ENCODE data around the gene SMAD6. TPM values are rescaled to one million over a fixed set of nuclear protein-coding genes. Genes with fewer than 3 reads are reported as not detected.

SMAD6 gene
- total and polyA plus RNA-seq, 2 experiments from 2014 or later, result 1.6 to 15.7 TPM

DNA sequence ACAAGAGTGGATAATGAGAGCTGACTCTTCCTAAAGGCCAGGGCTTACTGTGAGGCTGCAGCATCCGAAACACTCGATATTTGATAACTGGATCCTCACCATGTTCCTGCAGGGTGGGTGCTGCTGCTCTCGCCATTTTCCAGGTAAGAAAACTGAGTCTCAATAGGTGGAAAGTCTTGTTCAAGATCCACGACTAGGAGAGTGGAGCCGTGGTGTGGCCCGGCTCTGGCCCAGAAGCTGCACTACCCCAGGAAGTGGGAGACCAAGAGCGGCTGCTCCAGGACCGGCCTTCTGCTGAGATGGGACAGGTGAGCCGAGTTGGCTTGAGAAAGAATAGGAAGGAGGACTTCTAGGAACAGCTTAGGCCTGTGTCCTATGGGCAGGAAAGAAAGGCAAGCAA is 121.6 kb downstream of the SMAD6 start (continued):
- TF ChIP-seq ZNF331 (CRISPR knock-in tag; IDR thresholded peaks at IDR 0.05; ENCODE audit: low read depth), result no peak
- TF ChIP-seq, protein P1, sequence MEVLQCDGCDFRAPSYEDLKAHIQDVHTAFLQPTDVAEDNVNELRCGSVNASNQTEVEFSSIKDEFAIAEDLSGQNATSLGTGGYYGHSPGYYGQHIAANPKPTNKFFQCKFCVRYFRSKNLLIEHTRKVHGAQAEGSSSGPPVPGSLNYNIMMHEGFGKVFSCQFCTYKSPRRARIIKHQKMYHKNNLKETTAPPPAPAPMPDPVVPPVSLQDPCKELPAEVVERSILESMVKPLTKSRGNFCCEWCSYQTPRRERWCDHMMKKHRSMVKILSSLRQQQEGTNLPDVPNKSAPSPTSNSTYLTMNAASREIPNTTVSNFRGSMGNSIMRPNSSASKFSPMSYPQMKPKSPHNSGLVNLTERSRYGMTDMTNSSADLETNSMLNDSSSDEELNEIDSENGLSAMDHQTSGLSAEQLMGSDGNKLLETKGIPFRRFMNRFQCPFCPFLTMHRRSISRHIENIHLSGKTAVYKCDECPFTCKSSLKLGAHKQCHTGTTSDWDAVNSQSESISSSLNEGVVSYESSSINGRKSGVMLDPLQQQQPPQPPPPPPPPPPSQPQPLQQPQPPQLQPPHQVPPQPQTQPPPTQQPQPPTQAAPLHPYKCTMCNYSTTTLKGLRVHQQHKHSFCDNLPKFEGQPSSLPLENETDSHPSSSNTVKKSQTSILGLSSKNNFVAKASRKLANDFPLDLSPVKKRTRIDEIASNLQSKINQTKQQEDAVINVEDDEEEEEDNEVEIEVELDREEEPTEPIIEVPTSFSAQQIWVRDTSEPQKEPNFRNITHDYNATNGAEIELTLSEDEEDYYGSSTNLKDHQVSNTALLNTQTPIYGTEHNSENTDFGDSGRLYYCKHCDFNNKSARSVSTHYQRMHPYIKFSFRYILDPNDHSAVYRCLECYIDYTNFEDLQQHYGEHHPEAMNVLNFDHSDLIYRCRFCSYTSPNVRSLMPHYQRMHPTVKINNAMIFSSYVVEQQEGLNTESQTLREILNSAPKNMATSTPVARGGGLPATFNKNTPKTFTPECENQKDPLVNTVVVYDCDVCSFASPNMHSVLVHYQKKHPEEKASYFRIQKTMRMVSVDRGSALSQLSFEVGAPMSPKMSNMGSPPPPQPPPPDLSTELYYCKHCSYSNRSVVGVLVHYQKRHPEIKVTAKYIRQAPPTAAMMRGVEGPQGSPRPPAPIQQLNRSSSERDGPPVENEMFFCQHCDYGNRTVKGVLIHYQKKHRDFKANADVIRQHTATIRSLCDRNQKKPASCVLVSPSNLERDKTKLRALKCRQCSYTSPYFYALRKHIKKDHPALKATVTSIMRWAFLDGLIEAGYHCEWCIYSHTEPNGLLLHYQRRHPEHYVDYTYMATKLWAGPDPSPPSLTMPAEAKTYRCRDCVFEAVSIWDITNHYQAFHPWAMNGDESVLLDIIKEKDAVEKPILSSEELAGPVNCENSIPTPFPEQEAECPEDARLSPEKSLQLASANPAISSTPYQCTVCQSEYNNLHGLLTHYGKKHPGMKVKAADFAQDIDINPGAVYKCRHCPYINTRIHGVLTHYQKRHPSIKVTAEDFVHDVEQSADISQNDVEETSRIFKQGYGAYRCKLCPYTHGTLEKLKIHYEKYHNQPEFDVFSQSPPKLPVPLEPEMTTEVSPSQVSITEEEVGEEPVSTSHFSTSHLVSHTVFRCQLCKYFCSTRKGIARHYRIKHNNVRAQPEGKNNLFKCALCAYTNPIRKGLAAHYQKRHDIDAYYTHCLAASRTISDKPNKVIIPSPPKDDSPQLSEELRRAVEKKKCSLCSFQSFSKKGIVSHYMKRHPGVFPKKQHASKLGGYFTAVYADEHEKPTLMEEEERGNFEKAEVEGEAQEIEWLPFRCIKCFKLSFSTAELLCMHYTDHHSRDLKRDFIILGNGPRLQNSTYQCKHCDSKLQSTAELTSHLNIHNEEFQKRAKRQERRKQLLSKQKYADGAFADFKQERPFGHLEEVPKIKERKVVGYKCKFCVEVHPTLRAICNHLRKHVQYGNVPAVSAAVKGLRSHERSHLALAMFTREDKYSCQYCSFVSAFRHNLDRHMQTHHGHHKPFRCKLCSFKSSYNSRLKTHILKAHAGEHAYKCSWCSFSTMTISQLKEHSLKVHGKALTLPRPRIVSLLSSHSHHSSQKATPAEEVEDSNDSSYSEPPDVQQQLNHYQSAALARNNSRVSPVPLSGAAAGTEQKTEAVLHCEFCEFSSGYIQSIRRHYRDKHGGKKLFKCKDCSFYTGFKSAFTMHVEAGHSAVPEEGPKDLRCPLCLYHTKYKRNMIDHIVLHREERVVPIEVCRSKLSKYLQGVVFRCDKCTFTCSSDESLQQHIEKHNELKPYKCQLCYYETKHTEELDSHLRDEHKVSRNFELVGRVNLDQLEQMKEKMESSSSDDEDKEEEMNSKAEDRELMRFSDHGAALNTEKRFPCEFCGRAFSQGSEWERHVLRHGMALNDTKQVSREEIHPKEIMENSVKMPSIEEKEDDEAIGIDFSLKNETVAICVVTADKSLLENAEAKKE (CRISPR knock-in tag; IDR thresholded peaks at IDR 0.05), result no peak

DNA sequence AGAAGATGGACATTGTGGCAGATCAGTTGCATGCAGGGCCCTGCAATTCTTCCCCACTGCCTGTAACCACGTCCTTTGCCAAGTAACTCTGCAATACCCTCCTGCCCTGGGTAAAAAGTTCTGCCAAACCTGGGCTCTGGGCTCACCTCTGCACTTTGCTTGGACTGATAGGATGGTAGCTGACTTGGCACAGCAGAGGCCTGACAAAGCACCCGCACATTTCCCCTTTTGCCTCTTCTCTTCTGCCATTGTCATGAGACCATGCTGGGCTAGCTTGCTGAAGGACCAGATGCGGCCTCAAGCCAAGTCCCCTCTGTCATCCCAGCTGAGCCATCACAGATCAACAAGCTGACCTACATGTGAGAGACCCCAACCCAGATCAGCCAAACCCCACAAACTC is 122.4 kb downstream of the SMAD6 start:
- Histone ChIP-seq H3K4me3 (no peak overlapping the region), H3K27ac (ENCODE audit: low read depth) (no peak overlapping the region), H2AFZ (no peak overlapping the region), H3K36me3 (ENCODE audit: insufficient read depth) (no peaks in the 10 kb centered on the region), H3K27me3 (ENCODE audit: insufficient read depth) (no peaks in the 10 kb centered on the region), H3F3A (replicated peaks; ENCODE audit: low read depth) (no peaks in the 10 kb centered on the region), H3K9me2 (ENCODE audit: insufficient read depth) (no peaks in the 10 kb centered on the region; the same call in 1 of the 2 replicates), H4K20me1 (replicated peaks; ENCODE audit: insufficient read depth) (no peaks in the 10 kb centered on the region), H3K4me1 (ENCODE audit: insufficient read depth) (peaks cover 21% of the 10 kb centered on the region), H3K79me2 (replicated peaks; ENCODE audit: insufficient read depth) (no peaks in the 10 kb centered on the region), H3K4me2 (no peak overlapping the region)
- H3K9me3 Mint-ChIP-seq, result no peaks in the 10 kb centered on the region
- no peak for ATAC-seq
- no peak overlapping the region for H3K4me3 Mint-ChIP-seq
- H3K27ac Mint-ChIP-seq, result no peak overlapping the region
- DNase-seq (ENCODE audit: low spot score), result no peak
- H3K36me3 Mint-ChIP-seq (ENCODE audit: low read depth), result no peaks in the 10 kb centered on the region
- H3K4me1 Mint-ChIP-seq, result peaks cover 27% of the 10 kb centered on the region
- peaks cover 10% of the 10 kb centered on the region for H3K27me3 Mint-ChIP-seq (ENCODE audit: insufficient read depth, low read depth, poor library complexity)
- TF ChIP-seq EZH2phosphoT487 (IDR thresholded peaks at IDR 0.05; ENCODE audit: unreplicated experiment), result no peak
- no peak for TF ChIP-seq EZH2 (IDR thresholded peaks at IDR 0.05; ENCODE audit: low read depth, unreplicated experiment)
- TF ChIP-seq JUNB (IDR thresholded peaks at IDR 0.05; ENCODE audit: unreplicated experiment), result no peak
- TF ChIP-seq, protein P2, sequence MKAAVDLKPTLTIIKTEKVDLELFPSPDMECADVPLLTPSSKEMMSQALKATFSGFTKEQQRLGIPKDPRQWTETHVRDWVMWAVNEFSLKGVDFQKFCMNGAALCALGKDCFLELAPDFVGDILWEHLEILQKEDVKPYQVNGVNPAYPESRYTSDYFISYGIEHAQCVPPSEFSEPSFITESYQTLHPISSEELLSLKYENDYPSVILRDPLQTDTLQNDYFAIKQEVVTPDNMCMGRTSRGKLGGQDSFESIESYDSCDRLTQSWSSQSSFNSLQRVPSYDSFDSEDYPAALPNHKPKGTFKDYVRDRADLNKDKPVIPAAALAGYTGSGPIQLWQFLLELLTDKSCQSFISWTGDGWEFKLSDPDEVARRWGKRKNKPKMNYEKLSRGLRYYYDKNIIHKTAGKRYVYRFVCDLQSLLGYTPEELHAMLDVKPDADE (IDR thresholded peaks at IDR 0.05), result no peak
- TF ChIP-seq, protein P3, sequence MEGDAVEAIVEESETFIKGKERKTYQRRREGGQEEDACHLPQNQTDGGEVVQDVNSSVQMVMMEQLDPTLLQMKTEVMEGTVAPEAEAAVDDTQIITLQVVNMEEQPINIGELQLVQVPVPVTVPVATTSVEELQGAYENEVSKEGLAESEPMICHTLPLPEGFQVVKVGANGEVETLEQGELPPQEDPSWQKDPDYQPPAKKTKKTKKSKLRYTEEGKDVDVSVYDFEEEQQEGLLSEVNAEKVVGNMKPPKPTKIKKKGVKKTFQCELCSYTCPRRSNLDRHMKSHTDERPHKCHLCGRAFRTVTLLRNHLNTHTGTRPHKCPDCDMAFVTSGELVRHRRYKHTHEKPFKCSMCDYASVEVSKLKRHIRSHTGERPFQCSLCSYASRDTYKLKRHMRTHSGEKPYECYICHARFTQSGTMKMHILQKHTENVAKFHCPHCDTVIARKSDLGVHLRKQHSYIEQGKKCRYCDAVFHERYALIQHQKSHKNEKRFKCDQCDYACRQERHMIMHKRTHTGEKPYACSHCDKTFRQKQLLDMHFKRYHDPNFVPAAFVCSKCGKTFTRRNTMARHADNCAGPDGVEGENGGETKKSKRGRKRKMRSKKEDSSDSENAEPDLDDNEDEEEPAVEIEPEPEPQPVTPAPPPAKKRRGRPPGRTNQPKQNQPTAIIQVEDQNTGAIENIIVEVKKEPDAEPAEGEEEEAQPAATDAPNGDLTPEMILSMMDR (conservative IDR thresholded peaks at IDR 0.05; ENCODE audit: low read depth in 2 of 2), result no peak
- TF ChIP-seq CREB1 (CRISPR knock-in tag; IDR thresholded peaks at IDR 0.05; ENCODE audit: low read depth), result no peak
